HEK293 (cell line): Measurements from ENCODE around the gene MTA1.
A peak's percentile ranks its signal among the peaks of the same experiment; 100 is the strongest.

Source experiments
- HOXA7 ChIP-seq: sonication (generic); formaldehyde crosslinking; IDR thresholded peaks from 2 replicates; pipeline ENCODE4 v1.8.1; 2022; ENCODE audit warnings: missing genetic modification reagents, borderline replicate concordance
- IKZF3 ChIP-seq: fragments of 450-650 bp; IDR thresholded peaks from 2 replicates; pipeline ENCODE4 v1.5.0; 2018; ENCODE audit warnings: missing biosample characterization, mild to moderate bottlenecking, missing genetic modification characterization, moderate library complexity
- KLF1 ChIP-seq: fragments of 450-650 bp; formaldehyde crosslinking; IDR thresholded peaks from 2 replicates; pipeline ENCODE4 v1.5.1; 2016; ENCODE audit warnings: missing biosample characterization, missing genetic modification characterization
- KLF16 ChIP-seq: fragments of 450-650 bp; formaldehyde crosslinking; IDR thresholded peaks from 2 replicates; pipeline ENCODE4 v1.5.1; 2017; ENCODE audit warnings: missing biosample characterization, missing genetic modification characterization
- KLF7 ChIP-seq: fragments of 450-650 bp; formaldehyde crosslinking; IDR thresholded peaks from 2 replicates; pipeline ENCODE4 v1.5.1; 2016; ENCODE audit warnings: missing biosample characterization, missing genetic modification characterization, borderline replicate concordance
- SCRT2 ChIP-seq: fragments of 450-650 bp; formaldehyde crosslinking; IDR thresholded peaks from 2 replicates; pipeline ENCODE4 v1.5.1; 2016; ENCODE audit warnings: missing biosample characterization, missing genetic modification characterization
- TCF7L2 ChIP-seq: IDR thresholded peaks from 2 replicates; pipeline ENCODE4 v1.6.1; 2011; ENCODE audit warnings: low read depth, mild to moderate bottlenecking, inconsistent platforms, low read length, moderate library complexity, borderline replicate concordance
- ZBTB20 ChIP-seq: fragments of 450-650 bp; formaldehyde crosslinking; IDR thresholded peaks from 2 replicates; pipeline ENCODE4 v1.5.1; 2016; ENCODE audit warnings: missing biosample characterization, missing genetic modification characterization
- ZBTB8A ChIP-seq: fragments of 450-650 bp; formaldehyde crosslinking; IDR thresholded peaks from 2 replicates; pipeline ENCODE4 v1.5.1; 2016; ENCODE audit warnings: missing biosample characterization, missing genetic modification characterization
- ZEB2 ChIP-seq: fragments of 450-650 bp; formaldehyde crosslinking; IDR thresholded peaks from 2 replicates; pipeline ENCODE4 v1.5.1; 2016; ENCODE audit warnings: missing biosample characterization, missing genetic modification characterization
- ZNF112 ChIP-seq: fragments of 450-650 bp; formaldehyde crosslinking; IDR thresholded peaks from 2 replicates; pipeline ENCODE4 v1.5.0; 2017; ENCODE audit warnings: missing biosample characterization, missing genetic modification characterization
- ZNF26 ChIP-seq: fragments of 450-650 bp; formaldehyde crosslinking; IDR thresholded peaks from 2 replicates; pipeline ENCODE4 v1.5.1; 2016; ENCODE audit warnings: missing biosample characterization, missing genetic modification characterization
- ZNF274 ChIP-seq, 2 experiments: fragments of 200-500 bp in 1 of 2; fragments of 450-650 bp in 1 of 2; sonication (Bioruptor generic) in 1 of 2; formaldehyde crosslinking in 1 of 2; IDR thresholded peaks; 2 replicates each; pipeline versions ENCODE4 v1.5.1 to v1.6.1; 2014 to 2016; ENCODE audit warnings: borderline replicate concordance in 1 of 2, inconsistent platforms in 1 of 2, low read length in 1 of 2, missing biosample characterization in 1 of 2, missing genetic modification characterization in 1 of 2
- ZNF391 ChIP-seq: fragments of 450-650 bp; formaldehyde crosslinking; IDR thresholded peaks from 2 replicates; pipeline ENCODE4 v1.5.1; 2016; ENCODE audit warnings: low read depth, missing biosample characterization, missing genetic modification characterization, borderline replicate concordance
- ZNF423 ChIP-seq: fragments of 450-650 bp; formaldehyde crosslinking; IDR thresholded peaks from 2 replicates; pipeline ENCODE4 v1.5.1; 2016; ENCODE audit warnings: missing biosample characterization, missing genetic modification characterization
- ZNF560 ChIP-seq: fragments of 450-650 bp; formaldehyde crosslinking; IDR thresholded peaks from 2 replicates; pipeline ENCODE4 v1.5.1; 2017; ENCODE audit warnings: missing biosample characterization, missing genetic modification characterization, borderline replicate concordance
- ZNF596 ChIP-seq: fragments of 450-650 bp; IDR thresholded peaks from 2 replicates; pipeline ENCODE4 v1.5.0; 2018; ENCODE audit warnings: missing biosample characterization, mild to moderate bottlenecking, missing genetic modification characterization, moderate library complexity
- ZNF660 ChIP-seq: fragments of 450-650 bp; IDR thresholded peaks from 2 replicates; pipeline ENCODE4 v1.5.1; 2018; ENCODE audit warnings: missing biosample characterization, mild to moderate bottlenecking, missing genetic modification characterization
- ZNF677 ChIP-seq: fragments of 450-650 bp; IDR thresholded peaks from 2 replicates; pipeline ENCODE4 v1.5.0; 2018; ENCODE audit warnings: missing biosample characterization, mild to moderate bottlenecking, missing genetic modification characterization, moderate library complexity
- ZNF768 ChIP-seq: fragments of 450-650 bp; formaldehyde crosslinking; IDR thresholded peaks from 2 replicates; pipeline ENCODE4 v1.5.1; 2018; ENCODE audit warnings: missing biosample characterization, mild to moderate bottlenecking, missing genetic modification characterization
- ZSCAN30 ChIP-seq: fragments of 450-650 bp; IDR thresholded peaks from 2 replicates; pipeline ENCODE4 v1.5.1; 2018; ENCODE audit warnings: missing biosample characterization, mild to moderate bottlenecking, missing genetic modification characterization, moderate library complexity
- ZXDB ChIP-seq: fragments of 450-650 bp; formaldehyde crosslinking; IDR thresholded peaks from 2 replicates; pipeline ENCODE4 v1.5.1; 2016; ENCODE audit warnings: missing biosample characterization, missing genetic modification characterization
- TF ChIP-seq, protein P1 (sequence below): fragments of 450-650 bp; formaldehyde crosslinking; IDR thresholded peaks from 2 replicates; pipeline ENCODE4 v1.5.1; 2017; ENCODE audit warnings: missing biosample characterization, missing genetic modification characterization
- TF ChIP-seq, protein P2 (sequence below): fragments of 450-650 bp; formaldehyde crosslinking; IDR thresholded peaks from 2 replicates; pipeline ENCODE4 v1.5.1; 2016; ENCODE audit warnings: missing biosample characterization, missing genetic modification characterization
- TF ChIP-seq, protein P3 (sequence below): fragments of 450-650 bp; formaldehyde crosslinking; conservative IDR thresholded peaks from 2 replicates; pipeline ENCODE4 v1.5.1; 2016; ENCODE audit warnings: low read depth, missing biosample characterization, missing genetic modification characterization
- TF ChIP-seq, protein P4 (sequence below): fragments of 450-650 bp; formaldehyde crosslinking; IDR thresholded peaks from 2 replicates; pipeline ENCODE4 v1.5.1; 2016; ENCODE audit warnings: missing biosample characterization, missing genetic modification characterization
- TF ChIP-seq, protein P5 (sequence below): fragments of 450-650 bp; formaldehyde crosslinking; IDR thresholded peaks from 2 replicates; pipeline ENCODE4 v1.5.1; 2017; ENCODE audit warnings: missing biosample characterization, missing genetic modification characterization

Gene MTA1

GRCh38 chr14:105490572-105491365 lies 71.1 kb downstream of the MTA1 start, which contains the start of gene TEDC1 (continued):
- TF ChIP-seq ZNF677 (tag by site-specific recombination) (0 out of 2 replicates have a peak, but pooled peaks have one; percentile 58), ZSCAN30 (tag by site-specific recombination) (peak; percentile 85), ZNF274 (IDR thresholded peaks at IDR 0.05; ENCODE audit: low read length) (no peak), ZNF274 (tag by site-specific recombination; IDR thresholded peaks at IDR 0.05; ENCODE audit: borderline replicate concordance) (no peak), ZEB2 (peak; percentile 72), ZNF391 (tag by site-specific recombination) (no peak), ZXDB (tag by site-specific recombination) (peak; percentile 98), KLF7 (tag by site-specific recombination) (peak; percentile 86), KLF16 (peak; percentile 94), ZNF560 (tag by site-specific recombination) (no peak), ZNF768 (tag by site-specific recombination) (no peak), ZNF423 (tag by site-specific recombination) (no peak), ZNF26 (tag by site-specific recombination) (no peak), SCRT2 (tag by site-specific recombination) (peak; percentile 87), ZNF660 (tag by site-specific recombination) (peak; percentile 79; the same call in 1 of the 2 replicates), ZNF596 (tag by site-specific recombination) (no peak), HOXA7 (CRISPR knock-in tag) (no peak), KLF1 (peak; percentile 98), ZBTB8A (tag by site-specific recombination) (peak; percentile 97), IKZF3 (peak; percentile 90; the same call in 1 of the 2 replicates), TCF7L2 (no peak), ZBTB20 (tag by site-specific recombination) (peak; percentile 63; the same call in 1 of the 2 replicates), ZNF112 (tag by site-specific recombination) (no peak)
- TF ChIP-seq, protein P1, sequence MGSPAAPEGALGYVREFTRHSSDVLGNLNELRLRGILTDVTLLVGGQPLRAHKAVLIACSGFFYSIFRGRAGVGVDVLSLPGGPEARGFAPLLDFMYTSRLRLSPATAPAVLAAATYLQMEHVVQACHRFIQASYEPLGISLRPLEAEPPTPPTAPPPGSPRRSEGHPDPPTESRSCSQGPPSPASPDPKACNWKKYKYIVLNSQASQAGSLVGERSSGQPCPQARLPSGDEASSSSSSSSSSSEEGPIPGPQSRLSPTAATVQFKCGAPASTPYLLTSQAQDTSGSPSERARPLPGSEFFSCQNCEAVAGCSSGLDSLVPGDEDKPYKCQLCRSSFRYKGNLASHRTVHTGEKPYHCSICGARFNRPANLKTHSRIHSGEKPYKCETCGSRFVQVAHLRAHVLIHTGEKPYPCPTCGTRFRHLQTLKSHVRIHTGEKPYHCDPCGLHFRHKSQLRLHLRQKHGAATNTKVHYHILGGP (tag by site-specific recombination) = no peak
- TF ChIP-seq, protein P2, sequence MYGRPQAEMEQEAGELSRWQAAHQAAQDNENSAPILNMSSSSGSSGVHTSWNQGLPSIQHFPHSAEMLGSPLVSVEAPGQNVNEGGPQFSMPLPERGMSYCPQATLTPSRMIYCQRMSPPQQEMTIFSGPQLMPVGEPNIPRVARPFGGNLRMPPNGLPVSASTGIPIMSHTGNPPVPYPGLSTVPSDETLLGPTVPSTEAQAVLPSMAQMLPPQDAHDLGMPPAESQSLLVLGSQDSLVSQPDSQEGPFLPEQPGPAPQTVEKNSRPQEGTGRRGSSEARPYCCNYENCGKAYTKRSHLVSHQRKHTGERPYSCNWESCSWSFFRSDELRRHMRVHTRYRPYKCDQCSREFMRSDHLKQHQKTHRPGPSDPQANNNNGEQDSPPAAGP (tag by site-specific recombination) = peak; percentile 72
- TF ChIP-seq, protein P3, sequence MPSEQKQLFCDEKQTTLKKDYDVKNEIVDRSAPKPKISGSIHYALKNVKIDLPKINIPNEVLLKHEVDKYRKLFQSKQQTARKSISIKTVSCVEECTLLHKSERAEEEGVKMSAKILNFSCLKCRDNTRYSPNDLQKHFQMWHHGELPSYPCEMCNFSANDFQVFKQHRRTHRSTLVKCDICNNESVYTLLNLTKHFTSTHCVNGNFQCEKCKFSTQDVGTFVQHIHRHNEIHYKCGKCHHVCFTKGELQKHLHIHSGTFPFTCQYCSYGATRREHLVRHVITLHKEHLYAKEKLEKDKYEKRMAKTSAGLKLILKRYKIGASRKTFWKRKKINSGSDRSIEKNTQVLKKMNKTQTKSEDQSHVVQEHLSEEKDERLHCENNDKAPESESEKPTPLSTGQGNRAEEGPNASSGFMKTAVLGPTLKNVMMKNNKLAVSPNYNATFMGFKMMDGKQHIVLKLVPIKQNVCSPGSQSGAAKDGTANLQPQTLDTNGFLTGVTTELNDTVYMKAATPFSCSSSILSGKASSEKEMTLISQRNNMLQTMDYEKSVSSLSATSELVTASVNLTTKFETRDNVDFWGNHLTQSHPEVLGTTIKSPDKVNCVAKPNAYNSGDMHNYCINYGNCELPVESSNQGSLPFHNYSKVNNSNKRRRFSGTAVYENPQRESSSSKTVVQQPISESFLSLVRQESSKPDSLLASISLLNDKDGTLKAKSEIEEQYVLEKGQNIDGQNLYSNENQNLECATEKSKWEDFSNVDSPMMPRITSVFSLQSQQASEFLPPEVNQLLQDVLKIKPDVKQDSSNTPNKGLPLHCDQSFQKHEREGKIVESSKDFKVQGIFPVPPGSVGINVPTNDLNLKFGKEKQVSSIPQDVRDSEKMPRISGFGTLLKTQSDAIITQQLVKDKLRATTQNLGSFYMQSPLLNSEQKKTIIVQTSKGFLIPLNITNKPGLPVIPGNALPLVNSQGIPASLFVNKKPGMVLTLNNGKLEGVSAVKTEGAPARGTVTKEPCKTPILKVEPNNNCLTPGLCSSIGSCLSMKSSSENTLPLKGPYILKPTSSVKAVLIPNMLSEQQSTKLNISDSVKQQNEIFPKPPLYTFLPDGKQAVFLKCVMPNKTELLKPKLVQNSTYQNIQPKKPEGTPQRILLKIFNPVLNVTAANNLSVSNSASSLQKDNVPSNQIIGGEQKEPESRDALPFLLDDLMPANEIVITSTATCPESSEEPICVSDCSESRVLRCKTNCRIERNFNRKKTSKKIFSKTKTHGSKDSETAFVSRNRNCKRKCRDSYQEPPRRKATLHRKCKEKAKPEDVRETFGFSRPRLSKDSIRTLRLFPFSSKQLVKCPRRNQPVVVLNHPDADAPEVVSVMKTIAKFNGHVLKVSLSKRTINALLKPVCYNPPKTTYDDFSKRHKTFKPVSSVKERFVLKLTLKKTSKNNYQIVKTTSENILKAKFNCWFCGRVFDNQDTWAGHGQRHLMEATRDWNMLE (tag by site-specific recombination) = peak; percentile 39
- TF ChIP-seq, protein P4, sequence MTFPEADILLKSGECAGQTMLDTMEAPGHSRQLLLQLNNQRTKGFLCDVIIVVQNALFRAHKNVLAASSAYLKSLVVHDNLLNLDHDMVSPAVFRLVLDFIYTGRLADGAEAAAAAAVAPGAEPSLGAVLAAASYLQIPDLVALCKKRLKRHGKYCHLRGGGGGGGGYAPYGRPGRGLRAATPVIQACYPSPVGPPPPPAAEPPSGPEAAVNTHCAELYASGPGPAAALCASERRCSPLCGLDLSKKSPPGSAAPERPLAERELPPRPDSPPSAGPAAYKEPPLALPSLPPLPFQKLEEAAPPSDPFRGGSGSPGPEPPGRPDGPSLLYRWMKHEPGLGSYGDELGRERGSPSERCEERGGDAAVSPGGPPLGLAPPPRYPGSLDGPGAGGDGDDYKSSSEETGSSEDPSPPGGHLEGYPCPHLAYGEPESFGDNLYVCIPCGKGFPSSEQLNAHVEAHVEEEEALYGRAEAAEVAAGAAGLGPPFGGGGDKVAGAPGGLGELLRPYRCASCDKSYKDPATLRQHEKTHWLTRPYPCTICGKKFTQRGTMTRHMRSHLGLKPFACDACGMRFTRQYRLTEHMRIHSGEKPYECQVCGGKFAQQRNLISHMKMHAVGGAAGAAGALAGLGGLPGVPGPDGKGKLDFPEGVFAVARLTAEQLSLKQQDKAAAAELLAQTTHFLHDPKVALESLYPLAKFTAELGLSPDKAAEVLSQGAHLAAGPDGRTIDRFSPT (tag by site-specific recombination) = no peak; the same call in 1 of the 2 replicates
- TF ChIP-seq, protein P5, sequence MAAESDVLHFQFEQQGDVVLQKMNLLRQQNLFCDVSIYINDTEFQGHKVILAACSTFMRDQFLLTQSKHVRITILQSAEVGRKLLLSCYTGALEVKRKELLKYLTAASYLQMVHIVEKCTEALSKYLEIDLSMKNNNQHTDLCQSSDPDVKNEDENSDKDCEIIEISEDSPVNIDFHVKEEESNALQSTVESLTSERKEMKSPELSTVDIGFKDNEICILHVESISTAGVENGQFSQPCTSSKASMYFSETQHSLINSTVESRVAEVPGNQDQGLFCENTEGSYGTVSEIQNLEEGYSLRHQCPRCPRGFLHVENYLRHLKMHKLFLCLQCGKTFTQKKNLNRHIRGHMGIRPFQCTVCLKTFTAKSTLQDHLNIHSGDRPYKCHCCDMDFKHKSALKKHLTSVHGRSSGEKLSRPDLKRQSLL (tag by site-specific recombination) = peak; percentile 97
